Osteocyte (in vitro differentiated cells): Measurements from ENCODE around the gene MDGA2. TPM values are rescaled to one million over a fixed set of nuclear protein-coding genes. Genes with fewer than 3 reads are reported as not detected.

ENCODE experiments used
- DNase-seq: peaks from one replicate; pipeline ENCODE4 v3.0.0; 2021; ENCODE audit warnings: mixed read lengths; ENCODE audit not compliant: unreplicated experiment; ENCODE audit errors: extremely low spot score
- H3K27ac Mint-ChIP-seq: one replicate; pipeline ENCODE4 v1.8.0; 2021; ENCODE audit warnings: mild to moderate bottlenecking, mixed read lengths; ENCODE audit not compliant: unreplicated experiment
- H3K27me3 Mint-ChIP-seq: one replicate; pipeline ENCODE4 v1.8.0; 2021; ENCODE audit warnings: mixed read lengths; ENCODE audit not compliant: unreplicated experiment
- H3K36me3 Mint-ChIP-seq: one replicate; pipeline ENCODE4 v1.8.0; 2021; ENCODE audit warnings: mixed read lengths; ENCODE audit not compliant: unreplicated experiment
- H3K4me1 Mint-ChIP-seq: one replicate; pipeline ENCODE4 v1.8.0; 2021; ENCODE audit warnings: mixed read lengths; ENCODE audit not compliant: unreplicated experiment
- H3K4me3 Mint-ChIP-seq: one replicate; pipeline ENCODE4 v1.8.0; 2021; ENCODE audit warnings: mild to moderate bottlenecking, moderate library complexity, mixed read lengths; ENCODE audit not compliant: unreplicated experiment
- H3K9me3 Mint-ChIP-seq: one replicate; pipeline ENCODE4 v1.8.0; 2021; ENCODE audit warnings: mixed read lengths; ENCODE audit not compliant: unreplicated experiment
- CTCF ChIP-seq: fragments of 200-600 bp; sonication (generic); IDR thresholded peaks from 2 replicates; pipeline ENCODE4 v1.5.0; 2021; ENCODE audit warnings: antibody characterized with exemption, mild to moderate bottlenecking, moderate library complexity
- total RNA-seq: library from RNA; stranded (reverse); gene quantifications from 2 replicates; pipeline ENCODE4 v1.2.1, GENCODE V29; 2021

The MDGA2 gene
- total RNA-seq, 1 donor from 2014 or later = 0.19 TPM

- Mint-ChIP-seq H3K36me3 (no peaks in the 10 kb centered on the region), H3K27me3 (no peaks in the 10 kb centered on the region), H3K9me3 (no peaks in the 10 kb centered on the region), H3K4me1 (no peaks in the 10 kb centered on the region), H3K27ac (no peak overlapping the region), H3K4me3 (no peak overlapping the region)
- no peak for TF ChIP-seq CTCF
- DNase-seq = no peak
These were observed 857.3 kb downstream of the MDGA2 start for GRCh38 chr14:46818147-46818546.

- Mint-ChIP-seq H3K4me3 (no peak overlapping the region), H3K27ac (no peak overlapping the region), H3K27me3 (no peaks in the 10 kb centered on the region), H3K9me3 (peaks cover 15% of the 10 kb centered on the region), H3K4me1 (no peaks in the 10 kb centered on the region), H3K36me3 (no peaks in the 10 kb centered on the region)
- DNase-seq = no peak
- TF ChIP-seq CTCF = no peak
These were observed 882.3 kb downstream of the MDGA2 start for GRCh38 chr14:46793144-46793543.
